H1 (cell line): ENCODE data around the gene CCDC107. TPM values are rescaled to one million over a fixed set of nuclear protein-coding genes. Genes with fewer than 3 reads are reported as not detected.

Experiments
- E2F6 ChIP-seq: IDR thresholded peaks from 2 replicates; pipeline ENCODE4 v1.6.1; 2012; ENCODE audit warnings: inconsistent platforms
- GABPA ChIP-seq: IDR thresholded peaks from 2 replicates; pipeline ENCODE4 v1.6.1; 2011; ENCODE audit warnings: mild to moderate bottlenecking, low read length, moderate library complexity, borderline replicate concordance; ENCODE audit not compliant: insufficient read depth
- HDAC2 ChIP-seq, 2 experiments: fragments of 300-600 bp in 1 of 2; sonication (generic) in 1 of 2; IDR thresholded peaks; 2 replicates each; pipeline ENCODE4 v1.6.1; 2011 to 2012; ENCODE audit warnings: low read depth in 2 of 2, low read length in 2 of 2, mild to moderate bottlenecking in 2 of 2, moderate library complexity in 2 of 2, borderline replicate concordance in 1 of 2, inconsistent platforms in 1 of 2
- KDM5A ChIP-seq: fragments of 200-600 bp; IDR thresholded peaks from 2 replicates; pipeline ENCODE4 v1.7.1; 2012; ENCODE audit warnings: mild to moderate bottlenecking, low read length, inconsistent platforms, mixed read lengths
- polyA plus RNA-seq, 7 experiments: library from polyadenylated mRNA; depleted of rRNA in 3 of 7; stranded (reverse) in 5 of 7; unstranded in 2 of 7; fragments of >200 nt in 5 of 7; fragments of 200-250 nt in 2 of 7; gene quantifications; 1 replicate in 5 of 7; 2 replicates in 1 of 7; 4 replicates in 1 of 7; pipeline versions ENCODE4 v1.2.1 to v1.2.3, GENCODE V29; 2011 to 2013; ENCODE audit warnings: missing spikeins in 2 of 7, mixed read lengths in 2 of 7
- total RNA-seq: library from RNA; stranded (reverse); fragmentation: NEBNext Ultra II Directional; extraction: Animal tissue kit (Norgen Biotek cat#: 25700); gene quantifications from 2 replicates; pipeline ENCODE4 v1.2.1, GENCODE V29; 2021

Gene CCDC107
- total and polyA plus RNA-seq, 2 of the 8 experiments (the other 6 are each of a cell fraction or from before 2014, with no cell fraction given): 8.2 to 9.0 TPM

GRCh38 chr9:35703906-35704672, 46.0 kb downstream of the CCDC107 start (continued):
- no peak for TF ChIP-seq E2F6
- TF ChIP-seq GABPA: no peak
- TF ChIP-seq HDAC2 (IDR thresholded peaks at IDR 0.05; ENCODE audit: borderline replicate concordance in 1 of 2, low read depth in 2 of 2, low read length in 2 of 2): no peak
- TF ChIP-seq KDM5A: no peak
